ENCODE data around the gene INPP4A.
A peak's percentile ranks its signal among the peaks of the same experiment; 100 is the strongest.

Gene INPP4A

DNA sequence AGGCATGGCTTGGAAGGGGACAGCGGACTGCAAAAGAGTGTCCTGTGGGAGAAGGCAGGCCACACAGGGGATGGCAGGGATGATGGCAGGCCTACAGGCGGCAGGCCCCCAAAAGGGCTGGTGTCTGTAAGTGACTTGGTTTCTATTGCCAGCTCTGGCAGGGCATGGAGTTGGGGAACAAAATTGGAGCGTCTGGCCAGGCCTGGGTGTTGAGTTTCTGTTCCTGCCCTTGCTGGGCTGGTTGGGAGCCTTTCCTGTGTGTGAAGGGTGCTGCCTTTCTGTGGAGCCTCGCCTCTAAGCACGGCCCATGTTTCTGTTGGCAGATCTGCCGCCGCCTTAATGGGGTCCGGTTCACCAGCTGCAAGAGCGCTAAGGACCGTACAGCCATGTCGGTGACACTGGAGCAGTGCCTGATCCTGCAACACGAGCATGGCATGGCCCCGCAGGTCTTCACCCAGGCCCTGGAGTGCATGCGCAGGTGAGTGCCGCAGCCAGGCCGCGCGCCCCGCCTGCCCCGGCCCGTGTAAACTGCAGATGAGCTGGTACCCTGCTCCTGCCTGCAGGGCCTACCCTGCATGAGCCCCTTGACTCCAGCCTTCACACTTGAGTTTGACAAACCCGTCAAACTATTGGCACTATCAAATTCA is 132.1 kb downstream of the INPP4A start:
- Histone ChIP-seq H3K9me3 (ENCODE audit: control insufficient read depth in 5 of 5, low read length in 5 of 5) (no peaks in the 10 kb centered on the region), H3K4me3 (ENCODE audit: low read depth in 1 of 5, low read length in 5 of 5) (no peak overlapping the region), H3K27ac (ENCODE audit: low read depth, low read length) (no peak overlapping the region), H3K9ac (ENCODE audit: low read length in 5 of 5) (no peak overlapping the region), H3K27me3 (ENCODE audit: control insufficient read depth in 5 of 5, insufficient read depth in 4 of 5, low read length in 5 of 5) (no peaks in the 10 kb centered on the region), H3K36me3 (ENCODE audit: control insufficient read depth in 5 of 5, insufficient read depth in 5 of 5, low read length in 5 of 5) (peaks cover 4 to 95% (median 68%) of the 10 kb centered on the region in 5 donors), H3K4me1 (ENCODE audit: control insufficient read depth in 5 of 5, insufficient read depth in 5 of 5, low read length in 5 of 5) (peaks cover 0 to 7% (median 0%) of the 10 kb centered on the region in 5 donors)

DNA sequence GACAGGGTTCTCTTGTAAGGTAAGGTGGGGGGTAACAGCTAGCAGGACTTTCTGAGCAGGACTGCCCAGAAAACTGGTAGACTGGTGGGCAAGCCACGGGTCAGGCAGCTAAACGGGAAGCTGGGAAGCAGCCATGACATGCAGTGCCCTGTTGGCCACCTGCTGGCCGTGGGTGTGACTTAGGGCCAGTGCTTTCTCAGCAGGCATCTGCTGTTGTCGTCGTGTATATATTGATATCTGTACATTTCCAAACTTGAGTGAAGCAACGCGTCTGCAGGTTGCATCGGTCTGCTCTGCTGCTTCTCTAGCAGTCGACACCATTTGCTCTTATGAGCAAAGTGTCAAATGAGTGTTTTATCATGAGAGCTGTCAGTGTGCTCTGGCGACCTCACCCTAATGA is 132.7 kb downstream of the INPP4A start:
- H3K9ac ChIP-seq (ENCODE audit: low read length in 5 of 5): no peak overlapping the region
- peaks cover 9 to 95% (median 69%) of the 10 kb centered on the region in 5 donors for H3K36me3 ChIP-seq (ENCODE audit: control insufficient read depth in 5 of 5, insufficient read depth in 5 of 5, low read length in 5 of 5)
- no peak overlapping the region for H3K27ac ChIP-seq (ENCODE audit: low read depth, low read length)
- H3K9me3 ChIP-seq (ENCODE audit: control insufficient read depth in 5 of 5, low read length in 5 of 5): no peaks in the 10 kb centered on the region
- H3K4me1 ChIP-seq (ENCODE audit: control insufficient read depth in 5 of 5, insufficient read depth in 5 of 5, low read length in 5 of 5): peaks cover 0 to 7% (median 0%) of the 10 kb centered on the region in 5 donors
- H3K4me3 ChIP-seq (ENCODE audit: low read depth in 1 of 5, low read length in 5 of 5): no peak overlapping the region
- no peaks in the 10 kb centered on the region for H3K27me3 ChIP-seq (ENCODE audit: control insufficient read depth in 5 of 5, insufficient read depth in 4 of 5, low read length in 5 of 5)

DNA sequence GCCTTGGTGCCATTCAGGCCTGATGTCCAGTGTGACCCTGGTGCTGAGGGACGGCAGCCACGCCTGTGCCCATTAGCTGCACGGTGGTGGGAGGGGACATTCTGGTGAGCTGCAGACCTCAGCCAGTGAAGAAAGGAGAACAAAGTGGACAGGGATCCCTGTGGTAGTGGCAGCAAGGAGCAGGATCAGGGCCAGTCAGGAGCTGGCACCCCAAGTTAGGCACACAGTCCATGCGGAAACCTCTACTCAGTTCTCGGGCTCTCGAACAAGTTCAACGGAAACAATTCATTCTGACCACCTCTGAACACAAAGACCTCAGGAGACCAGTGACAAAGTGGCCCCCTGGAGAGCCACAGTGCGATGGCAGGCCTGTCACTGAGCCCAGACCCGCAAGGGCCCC is 133.6 kb downstream of the INPP4A start:
- H3K9me3 ChIP-seq (ENCODE audit: control insufficient read depth in 5 of 5, low read length in 5 of 5): no peaks in the 10 kb centered on the region
- peak overlapping the region in 1 of 5 donors; percentile 2 for H3K9ac ChIP-seq (ENCODE audit: low read length in 5 of 5)
- H3K4me3 ChIP-seq (ENCODE audit: low read depth in 1 of 5, low read length in 5 of 5): no peak overlapping the region
- peaks cover 16 to 95% (median 68%) of the 10 kb centered on the region in 5 donors for H3K36me3 ChIP-seq (ENCODE audit: control insufficient read depth in 5 of 5, insufficient read depth in 5 of 5, low read length in 5 of 5)
- no peaks in the 10 kb centered on the region for H3K27me3 ChIP-seq (ENCODE audit: control insufficient read depth in 5 of 5, insufficient read depth in 4 of 5, low read length in 5 of 5)
- H3K27ac ChIP-seq (ENCODE audit: low read depth, low read length): no peak overlapping the region
- H3K4me1 ChIP-seq (ENCODE audit: control insufficient read depth in 5 of 5, insufficient read depth in 5 of 5, low read length in 5 of 5): peaks cover 0 to 7% (median 0%) of the 10 kb centered on the region in 5 donors

DNA sequence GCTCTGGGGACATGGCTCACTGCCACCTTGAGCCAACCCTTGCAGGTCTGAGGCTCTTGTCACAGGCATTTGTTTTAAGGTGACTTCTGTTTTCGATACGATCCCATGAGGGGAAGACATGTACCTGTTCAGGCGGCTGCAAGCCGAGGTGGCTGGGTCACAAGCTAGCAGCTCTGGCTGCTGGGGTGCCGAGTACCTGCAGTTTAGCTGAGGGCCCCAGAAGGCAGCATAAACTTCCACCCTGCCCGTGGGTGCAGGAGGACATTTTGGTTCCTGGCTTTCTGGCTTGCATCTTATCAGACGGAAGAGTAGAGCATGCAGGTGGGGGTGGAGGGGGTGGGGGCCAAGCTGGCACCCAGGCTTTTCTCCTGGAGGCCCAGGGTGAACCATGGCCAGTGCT is 135.3 kb downstream of the INPP4A start:
- no peak overlapping the region for H3K9ac ChIP-seq (ENCODE audit: low read length in 5 of 5)
- H3K36me3 ChIP-seq (ENCODE audit: control insufficient read depth in 5 of 5, insufficient read depth in 5 of 5, low read length in 5 of 5): peaks cover 20 to 95% (median 70%) of the 10 kb centered on the region in 5 donors

DNA sequence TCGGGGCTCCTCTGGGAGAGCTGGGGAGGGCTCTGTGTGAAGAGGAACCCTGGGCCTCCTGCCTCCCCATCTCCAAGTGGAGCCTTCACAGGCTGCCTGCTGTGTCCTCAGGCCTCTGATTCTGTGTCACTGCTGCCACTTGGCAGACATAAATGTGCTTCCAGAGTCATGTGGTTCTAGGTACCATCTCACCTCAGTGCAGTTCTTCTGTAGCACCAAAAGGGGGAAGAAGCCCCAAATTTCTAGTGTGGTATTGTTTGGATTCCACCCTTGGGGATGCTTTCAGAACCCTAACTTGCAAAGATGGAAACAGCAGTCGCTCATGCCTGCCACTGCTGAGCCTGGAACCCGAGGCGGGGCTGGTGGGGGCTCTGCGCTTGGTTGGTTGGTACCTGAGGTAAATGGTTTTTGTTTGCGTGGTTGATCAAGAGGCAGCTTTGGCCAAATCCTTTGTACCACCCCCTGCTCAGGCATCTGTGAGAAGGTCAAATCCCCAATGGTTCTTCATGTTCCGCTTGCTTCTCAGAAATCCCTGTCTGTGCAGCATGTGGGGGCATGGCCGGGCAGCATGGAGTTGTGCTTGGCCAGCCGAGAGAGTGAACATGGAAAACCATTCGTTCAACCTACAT is 136.1 kb downstream of the INPP4A start:
- Histone ChIP-seq H3K9ac (ENCODE audit: low read length in 5 of 5) (no peak overlapping the region), H3K27me3 (ENCODE audit: control insufficient read depth in 5 of 5, insufficient read depth in 4 of 5, low read length in 5 of 5) (no peaks in the 10 kb centered on the region), H3K9me3 (ENCODE audit: control insufficient read depth in 5 of 5, low read length in 5 of 5) (no peaks in the 10 kb centered on the region), H3K4me3 (ENCODE audit: low read depth in 1 of 5, low read length in 5 of 5) (no peak overlapping the region), H3K27ac (ENCODE audit: low read depth, low read length) (no peak overlapping the region), H3K4me1 (ENCODE audit: control insufficient read depth in 5 of 5, insufficient read depth in 5 of 5, low read length in 5 of 5) (peaks cover 0 to 7% (median 0%) of the 10 kb centered on the region in 5 donors), H3K36me3 (ENCODE audit: control insufficient read depth in 5 of 5, insufficient read depth in 5 of 5, low read length in 5 of 5) (peaks cover 23 to 92% (median 61%) of the 10 kb centered on the region in 5 donors)

More for the DNA sequence above, 135.3 kb downstream of the INPP4A start:
- no peaks in the 10 kb centered on the region for H3K27me3 ChIP-seq (ENCODE audit: control insufficient read depth in 5 of 5, insufficient read depth in 4 of 5, low read length in 5 of 5)
- H3K9me3 ChIP-seq (ENCODE audit: control insufficient read depth in 5 of 5, low read length in 5 of 5): no peaks in the 10 kb centered on the region
- H3K27ac ChIP-seq (ENCODE audit: low read depth, low read length): no peak overlapping the region
- H3K4me3 ChIP-seq (ENCODE audit: low read depth in 1 of 5, low read length in 5 of 5): no peak overlapping the region
- peaks cover 0 to 7% (median 0%) of the 10 kb centered on the region in 5 donors for H3K4me1 ChIP-seq (ENCODE audit: control insufficient read depth in 5 of 5, insufficient read depth in 5 of 5, low read length in 5 of 5)

DNA sequence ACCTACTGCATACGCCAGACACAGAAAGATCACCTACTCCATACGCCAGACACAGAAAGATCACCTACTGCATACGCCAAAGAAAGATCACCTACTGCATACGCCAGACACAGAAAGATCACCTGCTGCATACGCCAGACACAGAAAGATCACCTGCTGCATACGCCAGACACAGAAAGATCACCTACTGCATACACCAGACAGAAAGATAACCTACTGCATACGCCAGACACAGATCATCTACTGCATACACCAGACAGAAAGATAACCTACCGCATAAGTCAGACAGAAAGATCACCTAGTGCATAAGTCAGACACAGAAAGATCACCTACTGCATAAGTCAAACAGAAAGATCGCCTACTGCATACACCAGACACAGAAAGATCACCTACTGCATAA is 137.9 kb downstream of the INPP4A start:
- Histone ChIP-seq H3K27ac (ENCODE audit: low read depth, low read length) (no peak overlapping the region), H3K9ac (ENCODE audit: low read length in 5 of 5) (no peak overlapping the region), H3K36me3 (ENCODE audit: control insufficient read depth in 5 of 5, insufficient read depth in 5 of 5, low read length in 5 of 5) (peaks cover 24 to 86% (median 53%) of the 10 kb centered on the region in 5 donors), H3K27me3 (ENCODE audit: control insufficient read depth in 5 of 5, insufficient read depth in 4 of 5, low read length in 5 of 5) (no peaks in the 10 kb centered on the region), H3K4me3 (ENCODE audit: low read depth in 1 of 5, low read length in 5 of 5) (no peak overlapping the region), H3K4me1 (ENCODE audit: control insufficient read depth in 5 of 5, insufficient read depth in 5 of 5, low read length in 5 of 5) (peaks cover 0 to 7% (median 0%) of the 10 kb centered on the region in 5 donors), H3K9me3 (ENCODE audit: control insufficient read depth in 5 of 5, low read length in 5 of 5) (no peaks in the 10 kb centered on the region)

DNA sequence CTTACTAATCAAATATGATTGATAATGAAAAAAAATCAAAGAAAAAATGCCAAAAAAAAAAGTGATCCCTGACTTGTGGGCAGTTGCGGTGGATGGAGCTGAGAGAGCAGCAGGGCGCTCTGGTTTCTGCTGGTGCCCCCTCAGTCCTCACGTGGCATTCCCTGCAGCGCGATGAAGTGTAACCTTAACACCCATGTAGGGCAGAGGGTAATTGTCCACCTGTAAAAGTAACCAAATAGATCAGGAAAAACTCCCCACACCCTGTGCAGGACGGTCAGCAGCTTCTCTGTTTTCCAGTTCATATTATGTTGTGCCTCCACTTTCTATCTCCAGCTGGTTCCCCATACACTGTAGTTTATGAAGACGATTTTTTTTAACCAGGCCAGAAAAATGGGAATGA is 138.6 kb downstream of the INPP4A start:
- H3K9ac ChIP-seq (ENCODE audit: low read length in 5 of 5): no peak overlapping the region
- peaks cover 0 to 7% (median 0%) of the 10 kb centered on the region in 5 donors for H3K4me1 ChIP-seq (ENCODE audit: control insufficient read depth in 5 of 5, insufficient read depth in 5 of 5, low read length in 5 of 5)
- peaks cover 24 to 84% (median 47%) of the 10 kb centered on the region in 5 donors for H3K36me3 ChIP-seq (ENCODE audit: control insufficient read depth in 5 of 5, insufficient read depth in 5 of 5, low read length in 5 of 5)
- H3K27ac ChIP-seq (ENCODE audit: low read depth, low read length): no peak overlapping the region
- no peak overlapping the region for H3K4me3 ChIP-seq (ENCODE audit: low read depth in 1 of 5, low read length in 5 of 5)
- H3K27me3 ChIP-seq (ENCODE audit: control insufficient read depth in 5 of 5, insufficient read depth in 4 of 5, low read length in 5 of 5): no peaks in the 10 kb centered on the region
- no peaks in the 10 kb centered on the region for H3K9me3 ChIP-seq (ENCODE audit: control insufficient read depth in 5 of 5, low read length in 5 of 5)

DNA sequence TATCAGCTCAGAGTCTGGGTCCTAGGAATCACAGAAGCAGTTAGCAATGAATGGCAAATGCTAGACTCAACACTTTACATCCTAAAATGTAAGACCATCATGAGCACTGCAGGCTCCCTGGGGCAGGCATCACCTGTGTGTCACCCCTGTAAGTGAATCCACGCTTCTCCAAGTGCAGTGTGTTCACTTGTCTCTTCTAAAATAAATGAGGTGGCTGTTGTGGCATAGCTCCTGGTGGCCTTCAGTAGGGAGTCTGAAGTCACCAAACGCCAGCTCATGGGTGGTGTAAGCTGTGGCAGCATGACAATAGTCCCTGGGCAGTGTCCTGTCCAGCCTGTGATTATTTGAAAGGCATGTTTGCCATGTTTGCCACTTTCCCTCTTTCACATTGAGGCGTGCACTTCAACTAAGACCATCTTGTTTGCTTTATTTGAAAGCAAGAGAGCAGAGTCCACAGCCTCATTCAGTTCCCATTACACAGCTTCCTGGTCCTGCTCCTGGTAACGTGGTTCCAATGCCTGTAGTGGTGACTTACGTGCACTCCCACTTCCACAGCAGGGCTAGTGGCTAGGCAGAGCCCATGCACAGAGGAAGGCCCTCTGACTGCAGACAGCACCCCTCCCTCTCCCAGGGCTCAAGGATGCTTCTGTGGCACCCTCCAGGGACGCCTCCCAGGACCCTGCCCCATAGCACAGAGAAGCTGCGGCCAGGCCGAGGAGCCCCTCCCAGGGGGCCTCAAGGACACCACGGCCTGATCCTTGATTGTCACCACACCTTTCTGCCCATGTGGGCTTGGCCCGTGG is 139.4 kb downstream of the INPP4A start:
- Histone ChIP-seq H3K9ac (ENCODE audit: low read length in 5 of 5) (no peak overlapping the region), H3K4me3 (ENCODE audit: low read depth in 1 of 5, low read length in 5 of 5) (no peak overlapping the region), H3K9me3 (ENCODE audit: control insufficient read depth in 5 of 5, low read length in 5 of 5) (no peaks in the 10 kb centered on the region), H3K27ac (ENCODE audit: low read depth, low read length) (no peak overlapping the region), H3K27me3 (ENCODE audit: control insufficient read depth in 5 of 5, insufficient read depth in 4 of 5, low read length in 5 of 5) (no peaks in the 10 kb centered on the region), H3K36me3 (ENCODE audit: control insufficient read depth in 5 of 5, insufficient read depth in 5 of 5, low read length in 5 of 5) (peaks cover 24 to 82% (median 41%) of the 10 kb centered on the region in 5 donors), H3K4me1 (ENCODE audit: control insufficient read depth in 5 of 5, insufficient read depth in 5 of 5, low read length in 5 of 5) (peaks cover 0 to 7% (median 0%) of the 10 kb centered on the region in 5 donors)

DNA sequence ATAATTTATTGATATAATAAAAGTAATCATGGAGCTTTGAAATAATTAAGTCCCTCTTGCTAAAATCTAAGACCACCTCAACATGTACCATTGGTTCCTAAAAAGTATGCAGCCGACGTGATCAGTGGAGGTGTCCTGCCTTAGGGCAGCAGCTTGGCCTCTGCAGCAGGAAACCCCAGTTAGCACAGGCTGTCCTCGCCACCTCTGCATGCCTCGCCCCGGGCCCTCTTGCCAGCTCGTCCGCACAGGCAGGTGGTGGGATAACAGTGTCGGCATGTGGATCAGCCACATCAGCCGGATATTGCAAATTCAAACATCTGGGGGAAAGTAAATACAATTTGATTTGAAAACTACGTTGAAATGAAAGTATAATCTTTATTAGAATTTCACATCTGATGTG is 140.7 kb downstream of the INPP4A start:
- Histone ChIP-seq H3K4me3 (ENCODE audit: low read depth in 1 of 5, low read length in 5 of 5) (no peak overlapping the region), H3K9me3 (ENCODE audit: control insufficient read depth in 5 of 5, low read length in 5 of 5) (no peaks in the 10 kb centered on the region), H3K27ac (ENCODE audit: low read depth, low read length) (no peak overlapping the region), H3K36me3 (ENCODE audit: control insufficient read depth in 5 of 5, insufficient read depth in 5 of 5, low read length in 5 of 5) (peaks cover 24 to 76% (median 41%) of the 10 kb centered on the region in 5 donors), H3K4me1 (ENCODE audit: control insufficient read depth in 5 of 5, insufficient read depth in 5 of 5, low read length in 5 of 5) (no peaks in the 10 kb centered on the region), H3K27me3 (ENCODE audit: control insufficient read depth in 5 of 5, insufficient read depth in 4 of 5, low read length in 5 of 5) (no peaks in the 10 kb centered on the region), H3K9ac (ENCODE audit: low read length in 5 of 5) (no peak overlapping the region)
